Endothelial cell of umbilical vein (primary cell): ENCODE results near the gene CHSY1.

Experiments used
- CTCF ChIP-seq, 2 donors: IDR thresholded peaks; 1 replicate in 1 of 2; 2 replicates in 1 of 2; pipeline ENCODE4 v1.5.1; 2011; ENCODE audit warnings: low read length in 2 of 2, mild to moderate bottlenecking in 2 of 2, moderate library complexity in 2 of 2, control low read depth in 1 of 2, inconsistent platforms in 1 of 2, low read depth in 1 of 2; ENCODE audit not compliant: insufficient read depth in 1 of 2; ENCODE audit errors: extremely low read depth in 1 of 2
- EZH2 ChIP-seq: IDR thresholded peaks from 2 replicates; pipeline ENCODE4 v1.6.1; 2012; ENCODE audit warnings: borderline replicate concordance, low read depth, mild to moderate bottlenecking, moderate library complexity, low read length, inconsistent platforms; ENCODE audit not compliant: severe bottlenecking
- JUN ChIP-seq: IDR thresholded peaks from 2 replicates; pipeline ENCODE4 v1.6.1; 2011; ENCODE audit warnings: borderline replicate concordance, low read depth; ENCODE audit not compliant: insufficient read length, insufficient read depth
- MAX ChIP-seq: IDR thresholded peaks from 2 replicates; pipeline ENCODE4 v1.6.1; 2011; ENCODE audit not compliant: insufficient read depth, insufficient read length
- POLR2A ChIP-seq: IDR thresholded peaks from 2 replicates; pipeline ENCODE4 v1.6.1; 2012; ENCODE audit warnings: low read depth, mild to moderate bottlenecking, control low read depth, low read length

GRCh38 chr15:101244889-101245668 is 6.8 kb downstream of the CHSY1 start:
- TF ChIP-seq CTCF (IDR thresholded peaks at IDR 0.05; ENCODE audit: extremely low read depth in 1 of 2, insufficient read depth in 1 of 2, low read depth in 1 of 2, low read length in 2 of 2) = no peak
- TF ChIP-seq JUN = no peak
- TF ChIP-seq EZH2 = no peak
- TF ChIP-seq POLR2A = no peak
- no peak for TF ChIP-seq MAX
